ENCODE measurements around the gene ANGEL2. TPM values are rescaled to one million over a fixed set of nuclear protein-coding genes. Genes with fewer than 3 reads are reported as not detected.

Gene ANGEL2
- polyA plus RNA-seq, 1 of the 3 experiments (the other 2 are of a cell fraction): 14.0 TPM

GRCh38 chr1:212957546-212957945, 58.1 kb downstream of the ANGEL2 start (continued):
- TF ChIP-seq POLR2AphosphoS5 (IDR thresholded peaks at IDR 0.05; ENCODE audit: low read depth, low read length) (no peak), EP300 (IDR thresholded peaks at IDR 0.05; ENCODE audit: borderline replicate concordance in 1 of 2, low read depth in 1 of 2, low read length in 1 of 2) (no peak), RXRA (IDR thresholded peaks at IDR 0.05; ENCODE audit: borderline replicate concordance, low read depth) (no peak)

- H2AFZ ChIP-seq (ENCODE audit: low read depth): no peak overlapping the region
- CTCF ChIA-PET: interaction anchor here (2.0 kb wide), 1 partner anchor 12 kb away, joined by 7 read pairs; no protein-coding TSS in a partner anchor
Observed at GRCh38 chr1:212955961-212956620, 59.6 kb downstream of the ANGEL2 start.

More at GRCh38 chr1:212955961-212956620, 59.6 kb downstream of the ANGEL2 start:
- no peak overlapping the region for H3K27ac ChIP-seq (ENCODE audit: low read depth in 2 of 2, low read length in 1 of 2)
- H3K27me3 ChIP-seq (ENCODE audit: insufficient read depth): no peaks in the 10 kb centered on the region
- no peaks in the 10 kb centered on the region for H3K9me2 ChIP-seq
- no peak overlapping the region for H3K4me3 ChIP-seq (ENCODE audit: low read depth in 2 of 2, low read length in 1 of 2)
- no peak for TF ChIP-seq FOSL2 (IDR thresholded peaks at IDR 0.05; ENCODE audit: borderline replicate concordance, low read depth)
- no peak for TF ChIP-seq ELF1 (IDR thresholded peaks at IDR 0.05)
- TF ChIP-seq PBX3 (IDR thresholded peaks at IDR 0.05): no peak
- TF ChIP-seq EZH2phosphoT487 (IDR thresholded peaks at IDR 0.05; ENCODE audit: borderline replicate concordance, low read depth): no peak
- no peak for TF ChIP-seq JUND (IDR thresholded peaks at IDR 0.05)
- TF ChIP-seq YY1 (IDR thresholded peaks at IDR 0.05; ENCODE audit: low read depth): no peak
- no peak for TF ChIP-seq REST (IDR thresholded peaks at IDR 0.05; ENCODE audit: low read depth, low read length)
- TF ChIP-seq FOXM1 (IDR thresholded peaks at IDR 0.05; ENCODE audit: low read depth): no peak
- no peaks in the 10 kb centered on the region for H4K20me1 ChIP-seq (ENCODE audit: insufficient read depth)
- no peaks in the 10 kb centered on the region for H3K9me3 ChIP-seq
- H3K9ac ChIP-seq: no peak overlapping the region
- H3K36me3 ChIP-seq (replicated peaks in 1 of 2; ENCODE audit: control insufficient read depth in 1 of 2, insufficient read depth in 2 of 2, low read length in 1 of 2): no peaks in the 10 kb centered on the region
- no peaks in the 10 kb centered on the region for H3F3A ChIP-seq (replicated peaks; ENCODE audit: insufficient read depth)
- H3K79me2 ChIP-seq (ENCODE audit: insufficient read depth): no peaks in the 10 kb centered on the region
- no peak for DNase-seq
- peaks cover 0 to 7% of the 10 kb centered on the region in 2 experiments; a peak in 1 of 4 replicates for H3K4me1 ChIP-seq (ENCODE audit: control insufficient read depth in 1 of 2, insufficient read depth in 2 of 2, low read depth in 1 of 2, low read length in 1 of 2)
- 83% methylated on average over 8 of the region's 8 CpGs for WGBS (ENCODE audit: low lambda C conversion rate)
- POLR2A ChIA-PET: no interaction called here
- H3K4me2 ChIP-seq: no peak overlapping the region
